Left ventricle myocardium superior (tissue), 1 donor: ENCODE measurements around the gene QRFPR. TPM values are rescaled to one million over a fixed set of nuclear protein-coding genes. Genes with fewer than 3 reads are reported as not detected.
"Not testable (repeated sequence)": the region's sequence is repeated elsewhere in the genome, so short reads cannot be mapped to it uniquely, and the experiment has no call there.

Experiments used
- ATAC-seq: fragments of 200-7000 bp; cut with Tn5 transposase; one replicate; pipeline ENCODE4 v1.9.1; 2020; ENCODE audit warnings: mild to moderate bottlenecking, moderate library complexity
- DNase-seq: peaks from one replicate; pipeline ENCODE4 v3.0.0-alpha.2; 2020
- intact Hi-C: fragments of 100-400 bp; cut with micrococcal nuclease; formaldehyde crosslinking; loops from one replicate; pipeline ENCODE4 v1.11.0; 2022
- total RNA-seq: library from RNA; stranded (reverse); fragmentation: NEBNext Ultra II Directional; extraction: Animal tissue kit (Norgen Biotek cat#: 25700); gene quantifications from one replicate; pipeline ENCODE4 v1.2.1, GENCODE V29; 2021
- donor health status: DM: no; HTN: yes; CAD: no; lungs with severe emphysema.

The QRFPR gene
- total RNA-seq, 1 donor from 2014 or later = 2.6 TPM

GRCh38 chr4:121353213-121353612 is 27.6 kb downstream of the QRFPR start:
- ATAC-seq = no peak
- intact Hi-C loops = no loop called here
- no peak for DNase-seq

- ATAC-seq (no peak), DNase-seq (no peak)
- intact Hi-C loops = no loop called here
Observed at GRCh38 chr4:121344098-121344497, 36.7 kb downstream of the QRFPR start.

- peak; percentile 67 for ATAC-seq
- intact Hi-C loops = no loop called here
- DNase-seq = no peak
Observed at GRCh38 chr4:121340247-121340646, 40.6 kb downstream of the QRFPR start.

- DNase-seq = no peak
- intact Hi-C loops = no loop called here
- ATAC-seq = peak; percentile 86
Observed at GRCh38 chr4:121339824-121340223, 41.0 kb downstream of the QRFPR start.

GRCh38 chr4:121339307-121339706 is 41.5 kb downstream of the QRFPR start:
- DNase-seq (no peak), ATAC-seq (peak; percentile 58)
- intact Hi-C loops = no loop called here

- ATAC-seq (no peak), DNase-seq (no peak)
- intact Hi-C loops = no loop called here
Observed at GRCh38 chr4:121338518-121338917, 42.3 kb downstream of the QRFPR start.

GRCh38 chr4:121336706-121337105 is 44.1 kb downstream of the QRFPR start:
- intact Hi-C loops = no loop called here
- ATAC-seq (no peak), DNase-seq (no peak)

- ATAC-seq (no peak), DNase-seq (no peak)
- intact Hi-C loops = no loop called here
Observed at GRCh38 chr4:121330180-121330665, 50.6 kb downstream of the QRFPR start.

GRCh38 chr4:121326597-121326996 is 54.2 kb downstream of the QRFPR start:
- DNase-seq (no peak), ATAC-seq (no peak)
- intact Hi-C loops = no loop called here

- ATAC-seq (no peak), DNase-seq (no peak)
- intact Hi-C loops = no loop called here
Observed at GRCh38 chr4:121324331-121324730, 56.5 kb downstream of the QRFPR start.

GRCh38 chr4:121321466-121321865 is 59.4 kb downstream of the QRFPR start:
- no peak for DNase-seq
- no peak for ATAC-seq
- intact Hi-C loops = no loop called here

- intact Hi-C loops = no loop called here
- DNase-seq (no peak), ATAC-seq (no peak)
Observed at GRCh38 chr4:121316091-121316490, 64.7 kb downstream of the QRFPR start.

- ATAC-seq, DNase-seq, intact Hi-C loops: not testable (repeated sequence)
Observed at GRCh38 chr4:121313430-121313829, 67.4 kb downstream of the QRFPR start.

GRCh38 chr4:121308828-121309227 is 72.0 kb downstream of the QRFPR start:
- intact Hi-C loops = no loop called here
- no peak for DNase-seq
- no peak for ATAC-seq

GRCh38 chr4:121308328-121308663 is 72.5 kb downstream of the QRFPR start:
- intact Hi-C loops = no loop called here
- ATAC-seq (no peak), DNase-seq (no peak)

GRCh38 chr4:121307445-121308327 is 73.1 kb downstream of the QRFPR start:
- DNase-seq (no peak), ATAC-seq (no peak)
- intact Hi-C loops = no loop called here

GRCh38 chr4:121306931-121307330 is 73.9 kb downstream of the QRFPR start:
- no peak for ATAC-seq
- intact Hi-C loops = no loop called here
- no peak for DNase-seq

GRCh38 chr4:121304893-121305292 is 75.9 kb downstream of the QRFPR start:
- intact Hi-C loops = no loop called here
- DNase-seq = no peak
- ATAC-seq = no peak

- DNase-seq = no peak
- intact Hi-C loops = no loop called here
- no peak for ATAC-seq
Observed at GRCh38 chr4:121299367-121299766, 81.5 kb downstream of the QRFPR start.

GRCh38 chr4:121283319-121283718 is 97.5 kb downstream of the QRFPR start:
- DNase-seq = no peak
- ATAC-seq = no peak
- intact Hi-C loops = no loop called here

GRCh38 chr4:121280425-121280824 is 100.4 kb downstream of the QRFPR start:
- intact Hi-C loops = no loop called here
- ATAC-seq = no peak

More at GRCh38 chr4:121280425-121280824, 100.4 kb downstream of the QRFPR start:
- DNase-seq = no peak
